ENCODE results near the gene COPS6. TPM values are rescaled to one million over a fixed set of nuclear protein-coding genes. Genes with fewer than 3 reads are reported as not detected.

COPS6 gene
- polyA plus RNA-seq, 1 of the 3 experiments (the other 2 are of a cell fraction), result 435 TPM

- POLR2A ChIA-PET, result interaction anchor here (7.5 kb wide), 1 partner anchor 14 kb away, joined by 98 read pairs; the partner anchor contains the start of genes AP4M1 and MCM7
- Histone ChIP-seq H3K9me2 (no peaks in the 10 kb centered on the region), H3K79me2 (ENCODE audit: insufficient read depth) (peaks cover 41% of the 10 kb centered on the region), H3K9me3 (no peaks in the 10 kb centered on the region), H3K4me1 (ENCODE audit: control insufficient read depth in 1 of 2, insufficient read depth in 2 of 2, low read depth in 1 of 2, low read length in 1 of 2) (peaks cover 13 to 33% of the 10 kb centered on the region in 2 experiments; a peak in 3 of 4 replicates), H3F3A (replicated peaks; ENCODE audit: insufficient read depth) (peaks cover 56% of the 10 kb centered on the region), H3K4me2 (peak overlapping the region; percentile 93), H4K20me1 (ENCODE audit: insufficient read depth) (no peaks in the 10 kb centered on the region), H3K4me3 (ENCODE audit: low read depth in 2 of 2, low read length in 1 of 2) (peak overlapping the region in 1 of 2 experiments; percentile 15; a peak in 1 of 4 replicates), H2AFZ (ENCODE audit: low read depth) (peak overlapping the region; percentile 7; the same call in 1 of the 2 replicates), H3K27ac (ENCODE audit: low read depth in 2 of 2, low read length in 1 of 2) (peak overlapping the region; percentile 84 to 98; a peak in 3 of 4 replicates), H3K36me3 (replicated peaks in 1 of 2; ENCODE audit: control insufficient read depth in 1 of 2, insufficient read depth in 2 of 2, low read length in 1 of 2) (peaks cover 18 to 20% of the 10 kb centered on the region in 2 experiments), H3K9ac (peak overlapping the region; percentile 62), H3K27me3 (ENCODE audit: insufficient read depth) (no peaks in the 10 kb centered on the region)
- WGBS (ENCODE audit: low lambda C conversion rate), result 59% methylated on average over 10 of the region's 10 CpGs
- peak; percentile 50 for DNase-seq
- CTCF ChIA-PET, result interaction anchor here (1.5 to 8.5 kb wide), 2 partner anchors 44 to 94 kb away, joined by 5 to 59 read pairs; no protein-coding TSS in a partner anchor
- TF ChIP-seq PBX3 (IDR thresholded peaks at IDR 0.05) (peak; percentile 96), RFX5 (IDR thresholded peaks at IDR 0.05; ENCODE audit: low read length) (no peak), MEF2A (IDR thresholded peaks at IDR 0.05; ENCODE audit: borderline replicate concordance, low read depth) (no peak; the same call in 1 of the 2 replicates), FOSL2 (IDR thresholded peaks at IDR 0.05; ENCODE audit: borderline replicate concordance, low read depth) (peak; percentile 94), USF1 (IDR thresholded peaks at IDR 0.05; ENCODE audit: borderline replicate concordance, low read depth) (0 out of 2 replicates have a peak, but pooled peaks have one; percentile 25), TEAD4 (IDR thresholded peaks at IDR 0.05; ENCODE audit: borderline replicate concordance, insufficient read depth) (peak; percentile 98), RXRA (IDR thresholded peaks at IDR 0.05; ENCODE audit: borderline replicate concordance, low read depth) (peak; percentile 76; the same call in 1 of the 2 replicates), RAD21 (IDR thresholded peaks at IDR 0.05; ENCODE audit: low read length) (no peak), ELF1 (IDR thresholded peaks at IDR 0.05) (peak; percentile 63; the same call in 1 of the 2 replicates), GATA2 (CRISPR knock-in tag; IDR thresholded peaks at IDR 0.05) (no peak), FOXM1 (IDR thresholded peaks at IDR 0.05; ENCODE audit: low read depth) (peak; percentile 94), SIN3A (IDR thresholded peaks at IDR 0.05; ENCODE audit: borderline replicate concordance, low read depth, low read length) (peak; percentile 92; the same call in 1 of the 2 replicates), USF2 (IDR thresholded peaks at IDR 0.05; ENCODE audit: borderline replicate concordance, low read depth, low read length) (no peak), EP300 (IDR thresholded peaks at IDR 0.05; ENCODE audit: borderline replicate concordance in 1 of 2, low read depth in 1 of 2, low read length in 1 of 2) (peak; percentile 64 to 97), REST (IDR thresholded peaks at IDR 0.05; ENCODE audit: low read depth, low read length) (peak; percentile 56), JUND (IDR thresholded peaks at IDR 0.05) (peak; percentile 97), TCF12 (IDR thresholded peaks at IDR 0.05) (peak; percentile 100), GABPA (IDR thresholded peaks at IDR 0.05; ENCODE audit: low read depth) (peak; percentile 69), MXI1 (IDR thresholded peaks at IDR 0.05; ENCODE audit: low read depth, low read length) (no peak), NFIC (IDR thresholded peaks at IDR 0.05; ENCODE audit: borderline replicate concordance) (peak; percentile 93), SMC3 (IDR thresholded peaks at IDR 0.05; ENCODE audit: low read depth, low read length) (no peak), RCOR1 (IDR thresholded peaks at IDR 0.05; ENCODE audit: low read length) (peak; percentile 70), TAF1 (IDR thresholded peaks at IDR 0.05; ENCODE audit: borderline replicate concordance, low read depth, low read length) (peak; percentile 60), YY1 (IDR thresholded peaks at IDR 0.05; ENCODE audit: low read depth) (0 out of 2 replicates have a peak, but pooled peaks have one; percentile 45), MAX (IDR thresholded peaks at IDR 0.05; ENCODE audit: low read depth) (peak; percentile 82), EZH2phosphoT487 (IDR thresholded peaks at IDR 0.05; ENCODE audit: borderline replicate concordance, low read depth) (no peak)
Measured at GRCh38 chr7:100087055-100087750, 1.6 kb upstream of the COPS6 start.

Data from SK-N-SH (cell line).